ENCODE measurements around the gene ZFAND2A. TPM values are rescaled to one million over a fixed set of nuclear protein-coding genes. Genes with fewer than 3 reads are reported as not detected.

ZFAND2A gene
- total RNA-seq, 4 donors from 2014 or later: 17.8 to 27.0 (median 22.3) TPM

DNA sequence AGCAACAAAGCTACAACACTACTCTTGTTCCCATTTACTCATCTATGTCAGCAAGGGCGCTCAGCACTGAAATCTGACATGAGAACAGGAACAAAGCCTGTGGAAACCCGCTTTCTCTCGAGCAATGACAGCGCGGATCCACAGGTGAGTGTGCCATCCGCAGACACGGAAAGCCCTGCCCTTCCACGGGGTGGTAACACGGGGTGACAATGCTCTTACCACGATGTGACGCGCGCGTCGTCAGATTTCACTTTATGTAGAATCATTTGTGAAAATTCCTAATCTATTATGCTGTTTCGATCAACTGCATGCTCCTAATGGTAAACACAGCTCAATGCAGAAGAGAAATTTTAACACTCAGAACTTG is 34.4 kb downstream of the ZFAND2A start:
- TF ChIP-seq, protein P1, sequence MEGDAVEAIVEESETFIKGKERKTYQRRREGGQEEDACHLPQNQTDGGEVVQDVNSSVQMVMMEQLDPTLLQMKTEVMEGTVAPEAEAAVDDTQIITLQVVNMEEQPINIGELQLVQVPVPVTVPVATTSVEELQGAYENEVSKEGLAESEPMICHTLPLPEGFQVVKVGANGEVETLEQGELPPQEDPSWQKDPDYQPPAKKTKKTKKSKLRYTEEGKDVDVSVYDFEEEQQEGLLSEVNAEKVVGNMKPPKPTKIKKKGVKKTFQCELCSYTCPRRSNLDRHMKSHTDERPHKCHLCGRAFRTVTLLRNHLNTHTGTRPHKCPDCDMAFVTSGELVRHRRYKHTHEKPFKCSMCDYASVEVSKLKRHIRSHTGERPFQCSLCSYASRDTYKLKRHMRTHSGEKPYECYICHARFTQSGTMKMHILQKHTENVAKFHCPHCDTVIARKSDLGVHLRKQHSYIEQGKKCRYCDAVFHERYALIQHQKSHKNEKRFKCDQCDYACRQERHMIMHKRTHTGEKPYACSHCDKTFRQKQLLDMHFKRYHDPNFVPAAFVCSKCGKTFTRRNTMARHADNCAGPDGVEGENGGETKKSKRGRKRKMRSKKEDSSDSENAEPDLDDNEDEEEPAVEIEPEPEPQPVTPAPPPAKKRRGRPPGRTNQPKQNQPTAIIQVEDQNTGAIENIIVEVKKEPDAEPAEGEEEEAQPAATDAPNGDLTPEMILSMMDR (IDR thresholded peaks at IDR 0.05): no peak
- TF ChIP-seq POLR2AphosphoS5 (IDR thresholded peaks at IDR 0.05): no peak
- no peak for TF ChIP-seq POLR2A (IDR thresholded peaks at IDR 0.05)
- no peak for TF ChIP-seq EP300 (IDR thresholded peaks at IDR 0.05)
- H3K36me3 ChIP-seq: no peaks in the 10 kb centered on the region
- no peaks in the 10 kb centered on the region for H3K9me3 ChIP-seq
- H3K27me3 ChIP-seq: no peaks in the 10 kb centered on the region
- WGBS: 96% methylated on average over 16 of the region's 16 CpGs
- H3K4me3 ChIP-seq: no peak overlapping the region
- H3K4me1 ChIP-seq: peaks cover 17% of the 10 kb centered on the region
- DNase-seq (ENCODE audit: low spot score in 2 of 2): no peak
- H3K27ac ChIP-seq: no peak overlapping the region

DNA sequence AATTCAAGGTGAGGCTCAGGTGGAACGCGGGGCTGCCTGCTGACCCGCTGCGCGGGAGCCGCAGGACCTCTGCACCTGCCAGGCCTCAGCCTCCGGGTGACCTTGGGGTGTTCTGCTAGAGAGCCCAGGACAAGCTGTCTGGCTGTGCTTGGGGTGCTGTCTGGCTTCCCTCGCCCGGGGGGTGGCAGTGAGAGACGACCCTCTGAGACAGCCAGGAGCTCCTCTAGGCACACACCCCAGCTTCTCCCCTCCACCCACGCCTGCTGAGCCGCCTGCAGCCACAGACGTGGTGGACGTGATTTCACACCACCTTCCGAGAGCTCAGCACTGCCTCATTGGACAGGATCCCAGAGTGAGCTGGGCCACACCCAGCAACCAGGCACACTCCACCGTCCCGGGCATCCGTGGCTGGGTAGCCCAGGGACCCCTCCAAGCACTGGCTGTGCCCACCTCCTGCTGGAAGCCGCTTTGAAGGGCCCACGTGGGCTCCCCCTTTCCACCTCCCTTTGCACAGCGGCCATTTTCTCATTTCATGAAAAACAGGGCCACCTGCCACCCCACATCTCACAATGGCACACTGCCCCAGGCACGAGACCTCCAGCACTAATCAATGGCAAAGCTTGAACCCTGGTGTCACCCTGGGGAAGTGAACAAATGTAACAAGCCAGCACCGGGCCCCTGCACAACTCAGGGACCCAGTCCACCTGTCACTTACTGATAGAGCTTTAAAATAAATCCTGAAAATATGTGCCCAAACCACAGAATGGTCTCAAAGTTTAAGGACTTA is 35.0 kb downstream of the ZFAND2A start:
- Histone ChIP-seq H3K27ac (no peak overlapping the region), H3K27me3 (no peaks in the 10 kb centered on the region), H3K4me1 (peaks cover 17% of the 10 kb centered on the region), H3K4me3 (no peak overlapping the region), H3K36me3 (no peaks in the 10 kb centered on the region), H3K9me3 (no peaks in the 10 kb centered on the region)
- TF ChIP-seq, protein P1 (IDR thresholded peaks at IDR 0.05): no peak
- TF ChIP-seq EP300 (IDR thresholded peaks at IDR 0.05) (no peak), POLR2A (IDR thresholded peaks at IDR 0.05) (no peak), POLR2AphosphoS5 (IDR thresholded peaks at IDR 0.05) (no peak)
- peak in 1 of 2 donors; percentile 62 for DNase-seq (ENCODE audit: low spot score in 2 of 2)
- 38% methylated on average over 22 of the region's 23 CpGs for WGBS

DNA sequence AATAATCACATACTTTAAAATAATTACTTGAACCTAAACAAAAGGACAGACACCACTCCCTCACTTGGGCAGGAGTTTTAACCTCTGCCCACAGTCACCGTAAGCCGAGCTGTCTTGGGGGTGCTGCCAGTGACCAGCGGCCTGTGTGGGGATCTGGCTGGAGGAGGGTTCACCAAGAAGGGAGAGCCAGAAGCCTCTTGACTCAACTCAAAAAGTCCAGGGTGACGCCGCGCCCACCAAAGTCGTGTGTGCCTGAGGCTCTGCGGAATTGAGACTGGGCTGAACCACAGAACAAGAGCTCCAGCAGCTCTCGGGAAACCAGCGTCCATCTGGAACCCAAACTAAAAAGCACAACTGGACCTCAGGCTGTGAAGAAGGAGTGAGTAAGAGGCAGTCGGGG is 35.8 kb downstream of the ZFAND2A start:
- DNase-seq (ENCODE audit: low spot score in 2 of 2): peak in 1 of 2 donors; percentile 78
- no peaks in the 10 kb centered on the region for H3K36me3 ChIP-seq
- 72% methylated on average over 4 of the region's 11 CpGs for WGBS
- H3K27me3 ChIP-seq: no peaks in the 10 kb centered on the region
- H3K9me3 ChIP-seq: no peaks in the 10 kb centered on the region
- TF ChIP-seq POLR2AphosphoS5 (IDR thresholded peaks at IDR 0.05): no peak
- no peak for TF ChIP-seq POLR2A (IDR thresholded peaks at IDR 0.05)
- TF ChIP-seq, protein P1 (IDR thresholded peaks at IDR 0.05): no peak
- TF ChIP-seq EP300 (IDR thresholded peaks at IDR 0.05): no peak
- peaks cover 17% of the 10 kb centered on the region for H3K4me1 ChIP-seq
- H3K4me3 ChIP-seq: peak overlapping the region; percentile 23
- H3K27ac ChIP-seq: peak overlapping the region; percentile 51

DNA sequence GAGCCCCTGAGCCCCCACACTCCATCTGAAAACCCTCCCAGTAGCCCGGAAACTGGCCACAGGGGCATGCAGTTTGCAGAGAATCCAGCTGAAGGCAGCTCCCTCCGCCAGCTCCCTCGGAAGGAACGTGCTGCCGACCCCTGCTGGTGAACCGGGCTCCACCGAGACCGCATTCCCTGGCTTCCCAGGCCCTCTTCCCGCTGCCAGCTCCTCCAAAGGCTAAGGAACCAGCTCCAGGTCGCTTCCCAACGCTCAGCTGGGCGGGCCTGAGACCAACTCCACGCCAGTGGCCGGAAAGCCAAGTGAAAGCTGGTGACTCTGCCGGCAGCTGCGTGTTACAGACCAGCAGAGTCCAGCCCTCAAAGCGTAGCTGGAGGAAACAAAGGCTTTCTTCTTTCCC is 36.3 kb downstream of the ZFAND2A start:
- Histone ChIP-seq H3K36me3 (no peaks in the 10 kb centered on the region), H3K27ac (peak overlapping the region; percentile 51), H3K4me3 (peak overlapping the region; percentile 23), H3K27me3 (no peaks in the 10 kb centered on the region), H3K4me1 (peaks cover 17% of the 10 kb centered on the region), H3K9me3 (no peaks in the 10 kb centered on the region)
- WGBS: 67% methylated on average over 7 of the region's 17 CpGs
- TF ChIP-seq POLR2A (IDR thresholded peaks at IDR 0.05) (no peak), POLR2AphosphoS5 (IDR thresholded peaks at IDR 0.05) (peak in 1 of 3 donors; percentile 12), EP300 (IDR thresholded peaks at IDR 0.05) (no peak)
- TF ChIP-seq, protein P1 (IDR thresholded peaks at IDR 0.05): peak; percentile 21 to 48
- peak; percentile 85 to 90 for DNase-seq (ENCODE audit: low spot score in 2 of 2)

DNA sequence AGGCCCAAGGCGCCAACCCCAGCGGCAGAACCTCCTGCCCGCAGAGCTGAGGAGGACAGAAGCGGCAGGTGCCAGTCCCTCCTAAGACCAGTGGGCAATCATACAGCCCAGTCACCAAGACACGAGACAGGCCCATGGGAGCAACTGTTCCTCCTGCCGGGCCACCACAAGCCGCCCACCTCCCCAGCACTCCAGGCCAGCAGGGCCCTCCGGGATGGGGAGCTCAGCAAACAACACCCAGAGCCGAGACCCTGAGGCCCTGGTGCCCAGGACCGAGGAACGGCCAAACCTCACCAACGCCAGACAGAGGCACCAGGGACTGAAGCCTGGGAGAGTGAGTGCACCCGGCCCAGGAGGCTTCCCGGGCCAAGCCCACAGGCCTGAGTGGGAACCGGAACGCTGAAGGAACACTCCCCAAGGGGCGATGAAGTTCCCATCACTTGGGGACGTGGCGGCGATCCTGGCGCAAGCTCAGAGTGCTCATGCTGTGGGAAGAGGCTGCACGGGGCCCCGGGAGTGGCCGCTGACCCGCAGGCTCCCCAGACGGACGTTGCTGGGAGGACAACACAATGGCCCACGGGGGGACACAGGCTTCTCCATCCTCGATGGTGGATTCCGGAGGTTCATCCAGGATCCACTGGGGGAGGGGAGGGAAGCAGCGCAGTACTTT is 37.0 kb downstream of the ZFAND2A start:
- TF ChIP-seq, protein P1 (IDR thresholded peaks at IDR 0.05): no peak
- TF ChIP-seq EP300 (IDR thresholded peaks at IDR 0.05) (no peak), POLR2A (IDR thresholded peaks at IDR 0.05) (no peak), POLR2AphosphoS5 (IDR thresholded peaks at IDR 0.05) (no peak)
- Histone ChIP-seq H3K4me3 (no peak overlapping the region), H3K27ac (no peak overlapping the region), H3K27me3 (no peaks in the 10 kb centered on the region), H3K9me3 (no peaks in the 10 kb centered on the region), H3K4me1 (peaks cover 17% of the 10 kb centered on the region), H3K36me3 (no peaks in the 10 kb centered on the region)
- DNase-seq (ENCODE audit: low spot score in 2 of 2): peak; percentile 56 to 77
- WGBS: 76% methylated on average over 10 of the region's 31 CpGs

Data from suprapubic skin (tissue), 4 donors.